Ramos (cell line): ENCODE results near the gene KRTAP10-8.
"Not testable (repeated sequence)": the region's sequence is repeated elsewhere in the genome, so short reads cannot be mapped to it uniquely, and the experiment has no call there.

ENCODE experiments used
- in situ Hi-C: fragments of 300-500 bp; cut with MboI; formaldehyde crosslinking; loops from one replicate; pipeline ENCODE4 v1.14.3; 2022; ENCODE audit warnings: low sequenced_read_pairs; ENCODE audit not compliant: unreplicated experiment

The KRTAP10-8 gene

GRCh38 chr21:44579056-44579832, 32.6 kb upstream of the KRTAP10-8 start:
- in situ Hi-C loops, result no loop called here

- in situ Hi-C loops, result no loop called here
These were observed 32.1 kb upstream of the KRTAP10-8 start for GRCh38 chr21:44579833-44580144.

GRCh38 chr21:44580231-44580821, 31.6 kb upstream of the KRTAP10-8 start, which contains the start of gene KRTAP10-5:
Gene KRTAP10-5, minus strand, starts transcription at chr21:44580604. Its CDS starts 26 bp downstream, at chr21:44580578.
- in situ Hi-C loops, result not testable (repeated sequence)

DNA sequence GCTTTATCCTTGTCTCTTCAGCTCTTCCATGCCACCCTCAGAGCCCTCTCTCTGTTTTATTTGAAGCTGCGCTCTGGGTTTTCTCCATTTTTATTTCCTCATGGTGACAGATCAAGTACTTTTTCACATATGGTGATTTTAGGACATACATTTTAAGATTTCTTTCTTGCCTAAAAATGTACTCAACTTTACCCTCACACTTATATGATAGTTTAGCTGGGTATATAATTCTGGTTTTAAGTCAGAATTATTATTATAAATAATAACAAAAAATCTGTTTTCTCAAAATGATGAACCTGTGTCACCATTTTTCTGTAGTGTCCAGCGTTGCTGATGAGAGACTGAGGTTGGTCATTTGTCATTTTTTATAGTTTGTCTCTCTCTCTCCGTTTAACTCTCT, 30.7 kb upstream of the KRTAP10-8 start:
- in situ Hi-C loops, result no loop called here

GRCh38 chr21:44582055-44582454, 29.8 kb upstream of the KRTAP10-8 start:
- in situ Hi-C loops, result no loop called here

GRCh38 chr21:44583089-44583799, 28.6 kb upstream of the KRTAP10-8 start:
- in situ Hi-C loops, result no loop called here

- in situ Hi-C loops, result no loop called here
These were observed 28.1 kb upstream of the KRTAP10-8 start for GRCh38 chr21:44583800-44584147.

GRCh38 chr21:44585892-44586291, 26.0 kb upstream of the KRTAP10-8 start:
- in situ Hi-C loops, result no loop called here

DNA sequence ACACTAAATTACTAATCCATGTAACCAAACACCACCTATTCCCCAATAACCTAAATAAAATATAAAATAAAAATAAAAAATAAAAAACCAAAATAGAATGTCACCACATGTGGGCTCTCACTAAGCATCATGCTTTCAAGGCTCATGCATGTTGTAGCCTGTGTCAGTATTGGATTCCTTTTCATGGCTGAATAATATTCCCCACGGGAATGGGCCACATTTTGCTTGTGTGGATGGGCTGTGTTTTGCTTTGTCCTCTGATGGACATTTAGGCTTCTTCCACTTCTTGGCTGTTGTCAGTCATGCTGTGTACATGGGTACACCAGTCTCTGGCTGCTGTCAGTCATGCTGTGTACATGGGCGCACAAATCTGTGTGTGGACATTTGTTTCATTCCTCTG, 22.8 kb upstream of the KRTAP10-8 start:
- in situ Hi-C loops, result no loop called here

GRCh38 chr21:44589586-44590305, 22.1 kb upstream of the KRTAP10-8 start:
- in situ Hi-C loops, result no loop called here

GRCh38 chr21:44590311-44590721, 21.6 kb upstream of the KRTAP10-8 start:
- in situ Hi-C loops, result no loop called here

GRCh38 chr21:44590897-44591800, 20.7 kb upstream of the KRTAP10-8 start:
- in situ Hi-C loops, result not testable (repeated sequence)

GRCh38 chr21:44591801-44592130, 20.1 kb upstream of the KRTAP10-8 start:
- in situ Hi-C loops, result not testable (repeated sequence)

- in situ Hi-C loops, result no loop called here
These were observed 19.2 kb upstream of the KRTAP10-8 start, which contains the start of gene KRTAP10-6 for GRCh38 chr21:44592446-44593311. Gene KRTAP10-6, minus strand, starts transcription at chr21:44592505. Its CDS starts 21 bp downstream, at chr21:44592484.

- in situ Hi-C loops, result no loop called here
These were observed 18.1 kb upstream of the KRTAP10-8 start for GRCh38 chr21:44593598-44594405.

DNA sequence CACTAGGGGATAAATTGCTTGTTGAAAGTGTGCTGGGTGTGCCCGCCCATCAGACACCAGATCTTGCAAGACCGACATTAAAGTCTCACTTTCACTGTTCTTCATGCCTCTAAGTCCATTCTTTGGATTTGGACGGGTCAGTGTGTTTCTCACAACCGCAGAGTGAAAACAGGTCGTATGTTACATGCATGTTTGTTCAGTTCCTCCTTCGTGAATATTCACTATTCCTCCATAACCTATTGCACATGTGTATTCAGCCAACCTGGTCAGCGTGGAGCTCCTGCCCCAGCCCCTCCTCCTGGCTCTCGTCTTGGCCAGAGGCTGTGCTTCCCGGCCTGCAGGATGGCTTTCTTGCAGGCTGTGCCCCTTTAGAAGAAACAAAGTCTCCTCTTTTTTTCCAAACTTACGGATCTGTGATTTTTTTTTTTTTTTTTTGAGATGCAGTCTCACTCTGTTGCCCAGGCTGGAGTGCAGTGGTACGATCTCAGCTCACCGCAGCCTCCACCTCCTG, 17.4 kb upstream of the KRTAP10-8 start:
- in situ Hi-C loops, result no loop called here

DNA sequence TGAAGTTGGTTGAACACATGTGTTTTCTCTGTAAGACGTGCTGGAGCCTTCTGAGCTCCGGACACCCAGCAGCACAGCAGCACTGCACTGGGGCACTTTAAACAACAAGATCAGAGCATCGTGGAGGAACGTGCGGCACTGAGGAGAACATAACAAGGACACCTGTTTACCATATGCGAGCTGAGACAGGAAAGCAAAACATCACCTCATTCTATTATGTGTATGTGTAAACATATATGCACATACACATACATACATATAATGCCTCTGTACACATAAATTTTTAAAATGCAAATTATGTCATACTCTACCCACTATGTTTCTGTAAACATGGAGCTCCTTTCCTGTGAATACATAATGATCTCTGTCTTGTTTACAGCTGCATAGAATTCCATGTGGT, 16.4 kb upstream of the KRTAP10-8 start:
- in situ Hi-C loops, result no loop called here
